BLaER1 treated with 17β-estradiol and CSF1 and Interleukin-3, amounts not matched to agents 10 nM and 100 nM (cell line): ENCODE results near the gene AP4B1.
"Not testable (repeated sequence)": the region's sequence is repeated elsewhere in the genome, so short reads cannot be mapped to it uniquely, and the experiment has no call there.

Experiments used
- H3K27ac ChIP-seq, 11 experiments: shearing (Covaris generic); formaldehyde crosslinking; 2 replicates each; pipeline ENCODE4 v1.8.1; 2022
- H3K27me3 ChIP-seq, 11 experiments: shearing (Covaris generic); formaldehyde crosslinking; 2 replicates each; pipeline ENCODE4 v1.8.1; 2022
- H3K36me3 ChIP-seq, 11 experiments: shearing (Covaris generic); formaldehyde crosslinking; 2 replicates each; pipeline ENCODE4 v1.8.1; 2022
- H3K4me1 ChIP-seq, 10 experiments: shearing (Covaris generic); formaldehyde crosslinking; 2 replicates each; pipeline ENCODE4 v1.8.1; 2022
- H3K4me2 ChIP-seq, 11 experiments: shearing (Covaris generic); formaldehyde crosslinking; 2 replicates each; pipeline ENCODE4 v1.8.1; 2022
- H3K4me3 ChIP-seq, 10 experiments: shearing (Covaris generic); formaldehyde crosslinking; 2 replicates each; pipeline ENCODE4 v1.8.1; 2022
- H3K9ac ChIP-seq, 11 experiments: shearing (Covaris generic); formaldehyde crosslinking; 2 replicates each; pipeline ENCODE4 v1.8.1; 2022
- H3K9me3 ChIP-seq, 11 experiments: shearing (Covaris generic); formaldehyde crosslinking; replicated peaks in 1 of 11; 2 replicates each; pipeline ENCODE4 v1.8.1; 2022
- H4K20me1 ChIP-seq, 11 experiments: shearing (Covaris generic); formaldehyde crosslinking; 2 replicates each; pipeline ENCODE4 v1.8.1; 2022
- Cebpa-rat ChIP-seq, 11 experiments: shearing (Covaris generic); IDR thresholded peaks; 2 replicates each; pipeline ENCODE4 v1.8.1; 2022

The AP4B1 gene

GRCh38 chr1:113904674-113905434, at the start of gene AP4B1, which contains the start of gene DCLRE1B:
TSS of gene AP4B1 (minus strand) at chr1:113904799. CDS start at chr1:113904717, 82 bp downstream.
TSS of gene DCLRE1B (plus strand) at chr1:113905326. CDS start at chr1:113905587, 261 bp downstream.
- no peaks in the 10 kb centered on the region for H4K20me1 ChIP-seq
- H3K36me3 ChIP-seq = peaks cover 38 to 69% (median 56%) of the 10 kb centered on the region in 11 experiments
- peak within 1 kb of the TSS; percentile 73 to 91 (median 86) for H3K27ac ChIP-seq
- no peak for TF ChIP-seq Cebpa-rat (IDR thresholded peaks at IDR 0.05)
- peak within 1 kb of the TSS; percentile 90 to 96 (median 92) for H3K4me2 ChIP-seq
- peak within 1 kb of the TSS; percentile 76 to 93 (median 86) for H3K4me3 ChIP-seq
- H3K4me1 ChIP-seq = peaks cover 32 to 63% (median 52%) of the 10 kb centered on the region in 10 experiments
- no peaks in the 10 kb centered on the region for H3K9me3 ChIP-seq
- H3K9ac ChIP-seq = peak within 1 kb of the TSS; percentile 83 to 92 (median 89)
- no peaks in the 10 kb centered on the region for H3K27me3 ChIP-seq

GRCh38 chr1:113951719-113952118, 47.1 kb upstream of the AP4B1 start:
- no peaks in the 10 kb centered on the region for H3K27me3 ChIP-seq
- H3K4me1 ChIP-seq = peaks cover 6 to 16% (median 12%) of the 10 kb centered on the region in 10 experiments; a peak in 19 of 20 replicates
- TF ChIP-seq Cebpa-rat (IDR thresholded peaks at IDR 0.05) = no peak
- no peak overlapping the region for H3K4me2 ChIP-seq
- H3K36me3 ChIP-seq = peaks cover 51 to 87% (median 65%) of the 10 kb centered on the region in 11 experiments
- no peak overlapping the region for H3K4me3 ChIP-seq
- peaks cover 4 to 67% (median 38%) of the 10 kb centered on the region in 11 experiments; a peak in 17 of 22 replicates for H4K20me1 ChIP-seq
- no peak overlapping the region for H3K27ac ChIP-seq
- H3K9ac ChIP-seq = no peak overlapping the region
- no peaks in the 10 kb centered on the region for H3K9me3 ChIP-seq

GRCh38 chr1:113950908-113951307, 46.3 kb upstream of the AP4B1 start:
- H3K9me3 ChIP-seq = no peaks in the 10 kb centered on the region
- H3K4me1 ChIP-seq = peaks cover 12 to 24% (median 19%) of the 10 kb centered on the region in 10 experiments; a peak in 19 of 20 replicates
- peaks cover 46 to 81% (median 59%) of the 10 kb centered on the region in 11 experiments for H3K36me3 ChIP-seq
- TF ChIP-seq Cebpa-rat (IDR thresholded peaks at IDR 0.05) = no peak
- H3K4me2 ChIP-seq = no peak overlapping the region
- H3K4me3 ChIP-seq = no peak overlapping the region
- H3K27me3 ChIP-seq = no peaks in the 10 kb centered on the region
- H3K27ac ChIP-seq = no peak overlapping the region
- peaks cover 8 to 75% (median 46%) of the 10 kb centered on the region in 11 experiments; a peak in 17 of 22 replicates for H4K20me1 ChIP-seq
- H3K9ac ChIP-seq = no peak overlapping the region

- Histone ChIP-seq H3K36me3 (peaks cover 46 to 81% (median 59%) of the 10 kb centered on the region in 11 experiments), H3K9ac (no peak overlapping the region), H3K4me1 (peaks cover 12 to 27% (median 21%) of the 10 kb centered on the region in 10 experiments; a peak in 19 of 20 replicates), H3K27ac (no peak overlapping the region), H4K20me1 (peaks cover 9 to 85% (median 49%) of the 10 kb centered on the region in 11 experiments; a peak in 17 of 22 replicates), H3K4me3 (no peak overlapping the region), H3K9me3 (peaks cover 14 to 18% (median 17%) of the 10 kb centered on the region in 11 experiments), H3K4me2 (no peak overlapping the region), H3K27me3 (no peaks in the 10 kb centered on the region)
- no peak for TF ChIP-seq Cebpa-rat (IDR thresholded peaks at IDR 0.05)
These were observed 44.4 kb upstream of the AP4B1 start for GRCh38 chr1:113949007-113949406.

- H3K27ac ChIP-seq, H3K4me3 ChIP-seq, H3K9ac ChIP-seq, H3K27me3 ChIP-seq, H3K4me2 ChIP-seq: not testable (repeated sequence)
- peaks cover 9 to 85% (median 45%) of the 10 kb centered on the region in 11 experiments; a peak in 17 of 22 replicates for H4K20me1 ChIP-seq
- peaks cover 22 to 26% (median 25%) of the 10 kb centered on the region in 11 experiments for H3K9me3 ChIP-seq
- peaks cover 12 to 27% (median 21%) of the 10 kb centered on the region in 10 experiments; a peak in 19 of 20 replicates for H3K4me1 ChIP-seq
- peaks cover 46 to 81% (median 59%) of the 10 kb centered on the region in 11 experiments for H3K36me3 ChIP-seq
These were observed 43.6 kb upstream of the AP4B1 start for GRCh38 chr1:113948151-113948550.

GRCh38 chr1:113947388-113948107, 42.9 kb upstream of the AP4B1 start:
- peak overlapping the region in 2 of 11 experiments; percentile 7 to 26; a peak in 1 of 22 replicates for H3K9ac ChIP-seq
- H4K20me1 ChIP-seq = peaks cover 9 to 90% (median 45%) of the 10 kb centered on the region in 11 experiments; a peak in 17 of 22 replicates
- H3K4me2 ChIP-seq = peak overlapping the region in 7 of 11 experiments; percentile 28 to 67 (median 54); a peak in 14 of 22 replicates
- TF ChIP-seq Cebpa-rat (IDR thresholded peaks at IDR 0.05) = no peak
- no peak overlapping the region for H3K4me3 ChIP-seq
- peaks cover 12 to 27% (median 21%) of the 10 kb centered on the region in 10 experiments; a peak in 19 of 20 replicates for H3K4me1 ChIP-seq
- peaks cover 47 to 81% (median 63%) of the 10 kb centered on the region in 11 experiments for H3K36me3 ChIP-seq
- H3K27ac ChIP-seq = peak overlapping the region in 1 of 11 experiments; percentile 11; a peak in 2 of 22 replicates
- peaks cover 24 to 31% (median 28%) of the 10 kb centered on the region in 11 experiments for H3K9me3 ChIP-seq
- no peaks in the 10 kb centered on the region for H3K27me3 ChIP-seq

GRCh38 chr1:113946678-113947387, 42.2 kb upstream of the AP4B1 start:
- Histone ChIP-seq H3K27me3 (no peaks in the 10 kb centered on the region), H3K9ac (peak overlapping the region in 2 of 11 experiments; percentile 7 to 26; a peak in 2 of 22 replicates), H3K27ac (peak overlapping the region in 3 of 11 experiments; percentile 5 to 18 (median 11); a peak in 3 of 22 replicates), H3K36me3 (peaks cover 54 to 82% (median 68%) of the 10 kb centered on the region in 11 experiments), H3K4me2 (peak overlapping the region in 9 of 11 experiments; percentile 7 to 67 (median 49); a peak in 16 of 22 replicates), H3K4me1 (peaks cover 12 to 27% (median 21%) of the 10 kb centered on the region in 10 experiments; a peak in 19 of 20 replicates), H3K4me3 (no peak overlapping the region), H3K9me3 (peaks cover 25 to 34% (median 30%) of the 10 kb centered on the region in 11 experiments), H4K20me1 (peaks cover 7 to 87% (median 49%) of the 10 kb centered on the region in 11 experiments; a peak in 18 of 22 replicates)
- TF ChIP-seq Cebpa-rat (IDR thresholded peaks at IDR 0.05) = no peak

GRCh38 chr1:113946112-113946511, 41.5 kb upstream of the AP4B1 start:
- H3K36me3 ChIP-seq = peaks cover 61 to 83% (median 71%) of the 10 kb centered on the region in 11 experiments
- no peaks in the 10 kb centered on the region for H3K27me3 ChIP-seq
- no peak overlapping the region for H3K4me3 ChIP-seq
- H4K20me1 ChIP-seq = peaks cover 5 to 84% (median 50%) of the 10 kb centered on the region in 11 experiments; a peak in 19 of 22 replicates
- peaks cover 25 to 34% (median 30%) of the 10 kb centered on the region in 11 experiments for H3K9me3 ChIP-seq
- H3K27ac ChIP-seq = no peak overlapping the region
- peak overlapping the region in 7 of 11 experiments; percentile 0 to 67 (median 54); a peak in 12 of 22 replicates for H3K4me2 ChIP-seq
- H3K4me1 ChIP-seq = peaks cover 13 to 29% (median 22%) of the 10 kb centered on the region in 10 experiments; a peak in 19 of 20 replicates
- TF ChIP-seq Cebpa-rat (IDR thresholded peaks at IDR 0.05) = no peak
- no peak overlapping the region for H3K9ac ChIP-seq
